Fibroblast of skin of abdomen (primary cell): ENCODE measurements around the gene HDGFL2.

Experiments used
- DNase-seq: peaks from one replicate; pipeline ENCODE4 v3.0.0-alpha.2; 2013

HDGFL2 gene

GRCh38 chr19:4499855-4500254 lies 27.8 kb downstream of the HDGFL2 start:
- DNase-seq, result no peak

- DNase-seq, result no peak
Observed at GRCh38 chr19:4500841-4501591, 28.9 kb downstream of the HDGFL2 start.

- no peak for DNase-seq
Observed at GRCh38 chr19:4501691-4502090, 29.6 kb downstream of the HDGFL2 start.

- no peak for DNase-seq
Observed at GRCh38 chr19:4502282-4503131, 30.4 kb downstream of the HDGFL2 start.

GRCh38 chr19:4503132-4503824 lies 31.2 kb downstream of the HDGFL2 start:
- no peak for DNase-seq

GRCh38 chr19:4503825-4504170 lies 31.7 kb downstream of the HDGFL2 start:
- DNase-seq, result no peak

GRCh38 chr19:4504297-4504701 lies 32.2 kb downstream of the HDGFL2 start:
- DNase-seq, result no peak

GRCh38 chr19:4504891-4505569 lies 32.9 kb downstream of the HDGFL2 start:
- no peak for DNase-seq

GRCh38 chr19:4505570-4506448 lies 33.7 kb downstream of the HDGFL2 start:
- no peak for DNase-seq

- DNase-seq, result peak; percentile 68
Observed at GRCh38 chr19:4506449-4507149, 34.5 kb downstream of the HDGFL2 start.

- no peak for DNase-seq
Observed at GRCh38 chr19:4507150-4507452, 35.0 kb downstream of the HDGFL2 start.

- no peak for DNase-seq
Observed at GRCh38 chr19:4507804-4508203, 35.7 kb downstream of the HDGFL2 start.

- DNase-seq, result no peak
Observed at GRCh38 chr19:4508698-4509097, 36.6 kb downstream of the HDGFL2 start.

- no peak for DNase-seq
Observed at GRCh38 chr19:4510435-4511255, 38.5 kb downstream of the HDGFL2 start.

GRCh38 chr19:4511300-4512054 lies 39.4 kb downstream of the HDGFL2 start:
- DNase-seq, result no peak

- DNase-seq, result no peak
Observed at GRCh38 chr19:4512070-4512469, 40.0 kb downstream of the HDGFL2 start.

- no peak for DNase-seq
Observed at GRCh38 chr19:4513248-4513647, 41.2 kb downstream of the HDGFL2 start.

- no peak for DNase-seq
Observed at GRCh38 chr19:4515732-4516131, 43.6 kb downstream of the HDGFL2 start.

- DNase-seq, result no peak
Observed at GRCh38 chr19:4516199-4516938, 44.3 kb downstream of the HDGFL2 start.
